GM18861 (cell line): ENCODE measurements around the gene RAB15.

ENCODE experiments used
- ATAC-seq: cut with Tn5 transposase; IDR thresholded peaks from one replicate; pipeline ENCODE4 v1.9.1; 2021; ENCODE audit not compliant: unreplicated experiment

The RAB15 gene

GRCh38 chr14:64971943-64972791 lies at the start of gene RAB15:
RAB15 (minus strand) TSS chr14:64972336; CDS start chr14:64972076, 260 bp downstream.
- no peak for ATAC-seq

GRCh38 chr14:65019944-65020566 lies 47.9 kb upstream of the RAB15 start:
- peak; percentile 80 for ATAC-seq

GRCh38 chr14:65016471-65016870 lies 44.3 kb upstream of the RAB15 start:
- ATAC-seq, result no peak

- no peak for ATAC-seq
These were observed 43.3 kb upstream of the RAB15 start for GRCh38 chr14:65015391-65015790.

DNA sequence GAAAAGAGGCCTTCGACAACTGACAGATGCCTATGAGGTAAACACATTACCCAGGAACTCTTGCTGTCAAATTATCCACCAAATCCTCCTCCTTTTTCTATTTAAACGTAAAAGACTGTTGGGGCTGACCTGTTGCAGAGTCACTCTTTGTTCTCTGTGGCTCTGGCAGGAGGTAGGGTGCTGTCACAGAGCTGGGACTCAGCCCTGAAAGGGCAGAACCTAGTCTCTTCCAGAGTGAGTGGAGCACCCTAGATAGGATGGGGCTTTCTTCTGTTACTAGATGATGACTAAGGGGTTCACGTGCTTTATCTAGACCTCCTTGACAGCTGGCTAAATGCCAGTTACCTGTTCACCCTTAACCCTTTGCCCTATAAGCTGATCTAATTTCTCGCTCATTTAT lies 40.2 kb upstream of the RAB15 start:
- ATAC-seq, result no peak

- no peak for ATAC-seq
These were observed 39.4 kb upstream of the RAB15 start for GRCh38 chr14:65011538-65011937.

- no peak for ATAC-seq
These were observed 38.2 kb upstream of the RAB15 start for GRCh38 chr14:65010211-65010931.

DNA sequence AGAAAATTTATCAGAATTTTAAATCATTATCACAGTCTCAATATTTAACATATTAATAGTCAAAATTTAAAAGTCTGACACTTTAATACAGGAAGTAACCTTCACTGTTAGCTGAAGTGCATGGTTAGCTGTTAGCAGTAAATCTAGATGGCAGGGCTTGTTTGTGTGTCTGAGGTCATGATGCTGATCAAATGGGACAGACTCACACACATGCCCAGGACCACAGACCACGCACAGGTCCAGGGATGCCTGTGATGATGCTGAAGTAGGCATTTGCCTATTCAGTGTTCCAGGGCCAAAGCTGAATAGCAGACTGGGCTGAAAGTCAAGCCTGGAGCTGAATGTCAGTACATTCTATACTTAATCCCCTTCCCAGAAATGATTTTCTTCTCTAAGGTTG lies 35.1 kb upstream of the RAB15 start:
- no peak for ATAC-seq

- ATAC-seq, result no peak
These were observed 34.2 kb upstream of the RAB15 start for GRCh38 chr14:65006261-65006721.

DNA sequence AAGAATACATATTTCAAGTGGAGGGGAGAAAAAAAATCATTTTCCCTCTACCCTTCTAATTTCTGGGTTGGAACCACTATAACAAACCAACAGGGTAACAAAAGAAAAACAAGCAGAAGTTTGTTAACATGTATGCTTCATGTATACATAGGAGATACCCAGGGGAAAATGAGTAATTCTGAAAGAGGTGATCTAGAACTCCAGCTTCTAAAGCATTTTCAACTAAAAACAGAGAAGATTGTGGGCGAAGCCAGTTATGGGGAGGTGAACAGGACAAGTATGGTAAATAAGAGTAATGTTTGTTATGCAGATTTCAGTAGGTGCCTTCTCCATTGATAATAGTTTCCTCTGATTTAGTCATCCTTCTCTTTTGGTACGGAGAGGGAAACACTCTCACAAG lies 31.3 kb upstream of the RAB15 start:
- ATAC-seq, result peak; percentile 65

GRCh38 chr14:65002586-65003210 lies 30.6 kb upstream of the RAB15 start:
- no peak for ATAC-seq

- ATAC-seq, result no peak
These were observed 29.6 kb upstream of the RAB15 start for GRCh38 chr14:65001723-65002122.

DNA sequence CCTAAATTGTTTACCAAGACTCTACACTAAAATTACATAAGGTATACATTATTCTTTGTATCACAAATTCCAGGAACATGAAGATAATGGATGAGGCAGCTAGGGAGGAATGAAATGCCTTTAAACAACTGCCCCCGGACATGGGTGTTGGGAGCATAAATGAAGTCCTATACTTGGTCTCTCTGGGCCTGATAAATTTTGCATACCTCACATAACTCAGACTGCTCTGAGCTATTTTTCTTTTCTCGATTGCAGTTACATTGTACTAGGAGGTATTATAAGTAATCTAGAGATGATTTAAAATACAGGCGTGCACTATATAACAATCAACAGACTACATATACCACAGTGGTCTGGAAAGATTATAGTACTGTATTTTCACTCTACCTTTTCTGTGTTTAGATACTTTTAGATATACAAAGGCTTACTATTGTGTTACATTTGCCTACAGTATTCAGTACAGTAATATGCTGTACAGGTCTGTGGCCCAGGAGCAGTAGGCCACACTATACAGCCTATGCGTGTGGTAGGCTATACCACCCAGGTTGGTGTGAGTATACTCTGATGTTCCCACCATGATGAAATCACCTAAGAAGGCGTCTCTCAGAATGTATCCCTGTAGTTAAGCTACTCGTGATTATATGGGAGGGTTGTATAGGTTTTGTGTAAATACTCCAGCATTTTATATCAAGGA lies 28.9 kb upstream of the RAB15 start:
- ATAC-seq, result no peak

- no peak for ATAC-seq
These were observed 26.4 kb upstream of the RAB15 start for GRCh38 chr14:64998455-64998931.

DNA sequence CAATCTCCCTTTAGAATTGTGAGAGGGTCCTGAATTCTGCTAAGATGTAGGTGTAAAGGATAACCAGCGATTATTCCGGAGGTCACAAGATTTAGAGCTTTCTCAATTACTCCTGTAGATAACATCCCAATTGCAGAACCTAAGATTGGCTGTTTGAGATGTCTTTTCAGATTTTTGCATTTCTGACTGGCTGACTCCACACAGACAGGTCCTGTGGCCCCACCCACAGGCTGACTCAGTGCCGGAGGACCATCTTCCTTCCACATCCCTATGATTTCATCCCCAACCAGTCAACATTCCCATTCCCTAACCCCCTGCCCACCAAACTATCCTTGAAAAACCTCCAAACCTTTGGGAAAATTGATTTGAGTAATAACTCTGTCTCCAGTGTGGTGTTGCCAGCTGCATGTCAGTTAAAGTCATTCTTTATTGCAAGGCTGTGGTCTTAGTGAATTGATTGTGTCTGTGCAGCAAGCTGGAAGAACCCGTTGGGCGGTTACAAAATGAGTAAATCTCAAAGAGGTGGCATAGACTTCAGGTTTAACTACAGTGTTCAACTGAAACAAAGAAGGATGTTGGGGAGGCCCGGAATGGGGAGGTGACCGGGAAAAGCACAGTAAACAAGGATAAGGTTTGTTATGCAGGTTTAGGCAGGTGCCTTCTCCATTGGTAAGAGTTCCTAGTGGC lies 25.1 kb upstream of the RAB15 start:
- no peak for ATAC-seq

DNA sequence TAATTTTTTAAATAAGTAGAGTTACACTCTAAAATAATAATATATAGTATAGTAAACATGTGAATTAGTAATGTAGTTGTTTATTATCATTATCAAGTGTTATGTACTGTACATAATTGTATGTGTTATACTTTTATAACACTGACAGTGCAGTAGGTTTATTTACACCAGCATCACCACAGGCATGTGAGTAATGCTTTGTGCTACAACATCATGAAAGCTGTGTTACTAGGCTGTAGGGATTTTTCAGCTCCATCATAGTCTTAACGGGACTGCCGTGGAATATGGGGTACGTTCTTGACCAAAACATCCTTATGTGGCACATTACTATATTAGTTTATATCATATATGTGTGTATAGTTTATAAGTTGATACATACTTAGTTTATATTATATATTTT lies 23.2 kb upstream of the RAB15 start:
- no peak for ATAC-seq

GRCh38 chr14:64994540-64994939 lies 22.4 kb upstream of the RAB15 start:
- ATAC-seq, result no peak

DNA sequence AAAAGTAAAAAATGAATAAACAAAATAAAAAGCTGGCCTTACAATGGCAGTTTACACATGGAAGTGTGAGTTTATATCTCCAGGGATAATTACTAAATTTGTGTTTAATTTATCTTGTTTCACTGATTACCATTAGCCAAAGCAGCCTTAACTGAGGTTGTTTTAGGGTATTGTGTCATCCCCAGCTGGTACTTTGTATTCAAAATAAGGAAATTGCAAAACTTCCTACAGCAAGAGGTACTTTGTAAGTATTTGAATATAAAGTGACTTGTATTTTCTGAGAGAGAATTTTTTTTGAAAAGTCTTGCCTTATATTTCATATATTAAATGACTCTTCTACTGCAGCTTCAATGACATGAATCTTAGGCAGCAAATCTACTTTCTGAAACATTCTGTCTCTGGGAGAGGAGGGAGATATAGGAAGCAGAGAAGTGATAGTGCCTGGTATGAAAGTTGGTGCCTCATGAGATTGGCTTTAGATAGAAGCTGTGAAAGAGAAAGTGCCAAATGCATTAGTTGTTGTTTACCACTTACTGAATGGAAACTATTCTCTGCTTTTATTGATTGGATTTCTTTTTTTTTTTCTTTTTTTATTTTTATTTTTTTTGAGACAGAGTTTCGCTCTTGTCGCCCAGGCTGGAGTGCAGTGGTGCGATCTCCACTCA lies 21.3 kb upstream of the RAB15 start:
- no peak for ATAC-seq

- ATAC-seq, result peak; percentile 40
These were observed 20.3 kb upstream of the RAB15 start for GRCh38 chr14:64992328-64992885.
